DMS 273 (cell line): ENCODE measurements around the gene ARHGEF38.

Experiments
- DNase-seq: peaks from one replicate; lab custom pipeline; 2025; ENCODE audit not compliant: unreplicated experiment; lab: John Stamatoyannopoulos, UW

Gene ARHGEF38, protein sequence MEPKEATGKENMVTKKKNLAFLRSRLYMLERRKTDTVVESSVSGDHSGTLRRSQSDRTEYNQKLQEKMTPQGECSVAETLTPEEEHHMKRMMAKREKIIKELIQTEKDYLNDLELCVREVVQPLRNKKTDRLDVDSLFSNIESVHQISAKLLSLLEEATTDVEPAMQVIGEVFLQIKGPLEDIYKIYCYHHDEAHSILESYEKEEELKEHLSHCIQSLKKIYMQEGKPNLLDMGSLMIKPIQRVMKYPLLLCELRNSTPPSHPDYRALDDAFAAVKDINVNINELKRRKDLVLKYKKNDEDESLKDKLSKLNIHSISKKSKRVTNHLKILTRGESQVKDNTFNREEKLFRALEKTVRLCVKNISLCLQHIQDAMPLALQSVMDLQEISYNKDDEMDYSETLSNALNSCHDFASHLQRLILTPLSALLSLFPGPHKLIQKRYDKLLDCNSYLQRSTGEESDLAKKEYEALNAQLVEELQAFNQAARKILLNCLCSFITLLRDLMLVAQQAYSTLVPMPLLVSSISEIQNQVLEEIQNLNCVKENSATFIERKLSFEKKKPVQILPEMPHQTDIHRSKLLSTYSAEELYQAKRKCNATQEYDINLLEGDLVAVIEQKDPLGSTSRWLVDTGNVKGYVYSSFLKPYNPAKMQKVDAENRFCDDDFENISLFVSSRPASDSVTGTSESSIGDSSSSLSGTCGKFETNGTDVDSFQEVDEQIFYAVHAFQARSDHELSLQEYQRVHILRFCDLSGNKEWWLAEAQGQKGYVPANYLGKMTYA

DNA sequence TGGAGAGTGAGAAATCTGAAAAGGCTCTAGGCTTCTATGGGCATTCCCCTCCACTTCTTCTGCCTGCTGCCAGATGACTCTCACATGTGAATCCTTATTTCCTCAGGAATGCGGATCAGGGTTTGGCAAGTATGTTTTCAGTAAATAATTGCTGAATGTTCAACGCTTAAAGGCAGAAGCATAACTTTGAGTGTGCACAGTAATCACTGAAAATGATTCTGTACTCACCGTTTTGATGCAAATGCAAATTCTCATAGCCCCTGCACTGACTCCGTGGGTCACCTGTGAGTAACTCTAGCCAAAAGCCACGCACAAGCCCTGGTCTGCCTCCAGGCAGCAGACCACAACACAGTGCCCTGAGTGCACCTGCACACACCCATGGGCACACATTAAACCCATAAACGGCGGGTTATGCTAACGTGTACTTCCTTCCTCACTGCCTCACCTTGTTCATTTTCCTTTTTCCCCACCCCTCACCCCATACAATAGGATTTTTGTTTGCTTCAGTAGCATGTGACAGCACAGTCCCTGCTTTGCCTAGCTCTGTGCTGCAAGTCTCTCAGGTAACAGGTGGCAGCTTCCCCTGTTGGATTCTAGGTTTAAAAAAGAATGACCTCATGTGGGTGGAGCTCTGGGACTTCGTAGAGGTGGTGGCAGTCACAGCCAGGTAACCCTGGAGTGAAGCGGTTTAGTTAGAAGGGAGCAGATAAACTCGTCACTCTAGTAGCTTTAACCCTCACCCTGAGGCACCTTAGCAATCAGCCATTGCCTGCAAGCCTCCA is at the start of gene ARHGEF38:
ARHGEF38 (plus strand) TSS at position 656 of the 782 bp plus-strand sequence. CDS start 146 bp downstream, outside the sequence.
- no peak for DNase-seq

DNA sequence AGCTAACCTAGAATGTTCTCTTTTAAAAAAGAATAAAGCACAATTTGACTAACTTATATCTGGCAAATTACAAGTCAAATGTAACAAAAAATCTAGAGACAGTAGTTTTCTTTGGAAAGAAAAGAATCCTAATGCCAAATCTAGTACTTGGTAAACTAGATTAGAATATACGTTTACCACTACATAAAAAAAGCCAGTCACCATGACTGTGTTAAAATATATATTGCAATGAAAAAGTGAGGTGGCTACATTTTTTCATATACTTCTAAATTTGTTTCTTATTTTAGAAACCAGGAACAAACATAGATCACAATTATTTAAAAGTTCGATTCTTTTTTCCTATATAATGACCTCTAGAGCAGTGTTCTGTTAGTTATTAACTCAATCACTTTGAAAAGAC is 48.9 kb upstream of the ARHGEF38 start:
- DNase-seq = no peak

DNA sequence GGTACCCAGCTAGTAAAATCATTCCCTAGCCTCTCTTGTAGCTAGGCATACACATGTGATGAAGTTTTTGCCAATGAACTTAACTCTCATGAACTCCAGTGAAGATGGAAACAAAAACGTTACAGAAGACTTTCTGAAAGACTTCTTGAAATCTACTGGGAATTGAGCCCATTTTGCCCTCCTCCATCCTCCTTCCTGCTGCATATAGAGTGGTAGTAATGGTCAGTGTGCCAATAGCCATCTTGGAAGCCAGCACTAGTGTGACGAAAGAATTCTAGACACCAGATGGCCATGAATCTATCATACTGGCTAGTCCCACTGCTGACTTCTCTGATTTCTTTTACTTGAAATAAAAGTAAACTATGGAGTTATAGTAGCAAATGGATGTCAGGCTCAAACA is 47.7 kb upstream of the ARHGEF38 start:
- peak; percentile 47 for DNase-seq

DNA sequence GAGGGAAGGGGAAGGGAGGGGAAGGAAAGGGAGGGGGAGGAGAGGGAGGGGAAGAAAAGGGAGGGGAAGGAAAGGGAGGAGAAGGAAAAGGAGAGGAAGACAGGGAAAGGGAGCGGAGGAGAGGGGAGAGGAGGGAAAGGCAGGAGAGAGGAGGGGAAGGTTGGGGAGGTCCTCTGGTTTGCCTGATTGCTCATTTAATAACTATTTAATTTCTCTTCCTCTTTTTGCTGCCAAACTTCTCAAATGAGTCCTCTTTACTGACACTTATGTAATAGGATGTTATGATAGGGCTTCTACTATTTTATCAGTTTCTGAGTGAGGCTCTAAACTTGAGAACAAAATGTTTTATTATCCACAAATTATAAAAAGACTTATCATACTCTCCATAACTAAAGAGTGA is 43.1 kb upstream of the ARHGEF38 start:
- DNase-seq = no peak

DNA sequence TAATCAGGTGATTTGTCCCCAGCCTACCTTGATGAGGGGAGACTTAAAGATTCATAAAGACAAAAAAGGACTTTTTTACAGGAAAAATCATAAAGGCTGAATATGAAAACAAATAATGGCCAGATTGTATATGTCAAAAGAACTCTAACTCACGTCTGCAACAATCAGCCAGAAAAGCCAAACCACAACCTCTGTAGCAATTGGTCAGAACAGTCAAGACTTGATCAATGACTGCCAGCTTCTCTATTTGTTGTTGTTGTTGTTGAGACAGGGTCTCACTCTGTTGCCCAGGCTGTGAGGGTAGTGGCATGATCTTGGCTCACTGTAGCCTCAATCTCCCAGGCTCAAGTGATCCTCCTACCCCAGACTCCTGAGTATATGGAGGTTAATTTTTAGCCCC is 42.7 kb upstream of the ARHGEF38 start:
- no peak for DNase-seq

DNA sequence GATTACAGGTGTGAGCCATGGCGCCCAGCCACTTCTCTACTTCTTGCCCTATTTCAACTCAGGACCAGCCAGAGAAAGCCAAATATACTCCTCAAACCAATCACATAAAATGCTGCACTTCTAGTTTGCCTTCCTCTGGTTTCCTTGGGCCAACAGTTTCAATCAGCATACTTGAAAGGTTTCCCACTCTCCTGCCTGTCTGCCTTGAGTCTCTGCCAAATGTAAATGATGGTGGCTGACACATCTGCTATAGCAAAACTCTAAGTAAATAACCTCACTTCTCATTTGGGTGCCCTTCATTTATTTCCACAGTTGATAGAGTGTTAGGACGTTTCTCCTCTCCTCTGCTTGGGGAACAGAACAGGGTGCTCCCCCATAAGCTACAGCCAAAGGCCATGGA is 42.2 kb upstream of the ARHGEF38 start:
- peak; percentile 75 for DNase-seq

DNA sequence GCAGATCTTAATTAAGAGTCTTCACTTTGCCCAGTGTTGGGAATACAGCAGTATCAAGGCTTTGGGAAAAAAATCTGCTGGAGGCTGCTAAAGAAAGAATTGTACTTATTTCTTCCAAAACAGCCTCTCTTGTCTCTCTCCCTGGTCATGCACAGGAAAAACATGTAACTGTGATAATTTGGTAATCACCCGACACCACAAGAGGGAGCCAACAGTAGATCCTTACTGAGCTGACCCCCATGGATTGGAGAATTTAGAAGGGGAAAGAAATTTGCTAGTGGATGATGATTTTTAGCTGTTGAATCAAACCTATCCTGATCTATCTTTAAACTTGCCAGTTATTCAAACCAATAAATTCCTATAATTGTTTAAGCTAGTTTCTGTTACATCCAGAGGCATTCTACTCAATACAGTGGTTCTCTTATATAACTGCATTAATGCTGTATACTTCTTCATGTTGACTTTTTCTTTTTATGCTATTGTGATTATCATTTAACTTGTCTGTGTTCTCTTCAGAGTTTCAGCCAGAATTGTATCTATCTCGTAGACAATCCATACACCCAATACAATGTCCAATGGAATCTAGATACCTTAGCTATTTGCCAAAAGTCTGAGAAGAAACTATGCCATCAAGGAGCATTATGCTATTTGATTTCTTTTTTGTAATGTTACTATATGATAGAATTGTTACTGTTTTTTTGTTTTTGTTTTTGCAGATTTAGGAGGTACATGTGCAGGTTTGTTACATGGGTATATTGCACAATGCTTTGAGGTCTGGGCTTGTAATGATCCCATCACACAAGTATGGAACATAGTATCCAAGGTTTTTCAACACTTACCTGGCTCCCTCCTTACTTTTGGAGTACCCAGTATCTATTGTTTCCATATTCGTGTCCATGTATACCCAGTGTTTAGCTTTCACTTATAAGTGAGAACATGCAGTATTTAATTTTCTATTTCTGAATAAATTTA is 31.3 kb upstream of the ARHGEF38 start:
- peak; percentile 68 for DNase-seq

DNA sequence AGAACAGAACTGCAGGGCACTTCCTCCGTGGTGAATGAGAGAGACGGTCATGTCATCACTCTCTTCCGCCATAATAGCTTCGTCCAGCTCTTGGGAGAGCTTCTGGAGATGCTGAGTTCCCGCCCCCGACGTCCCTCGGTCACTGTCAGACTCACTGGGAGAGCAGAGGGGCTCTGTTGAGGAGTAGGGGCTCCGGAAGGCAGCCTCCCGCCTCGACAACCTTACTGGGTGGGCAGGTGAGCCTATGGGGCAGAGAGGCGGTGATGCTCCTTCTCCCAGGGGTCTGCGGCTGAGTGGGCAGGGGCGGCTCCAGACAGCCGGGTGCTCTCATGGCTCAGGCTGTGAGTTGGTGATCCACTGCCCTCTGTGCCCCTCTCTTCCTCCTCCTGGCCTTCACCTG is 25.8 kb upstream of the ARHGEF38 start:
- no peak for DNase-seq

DNA sequence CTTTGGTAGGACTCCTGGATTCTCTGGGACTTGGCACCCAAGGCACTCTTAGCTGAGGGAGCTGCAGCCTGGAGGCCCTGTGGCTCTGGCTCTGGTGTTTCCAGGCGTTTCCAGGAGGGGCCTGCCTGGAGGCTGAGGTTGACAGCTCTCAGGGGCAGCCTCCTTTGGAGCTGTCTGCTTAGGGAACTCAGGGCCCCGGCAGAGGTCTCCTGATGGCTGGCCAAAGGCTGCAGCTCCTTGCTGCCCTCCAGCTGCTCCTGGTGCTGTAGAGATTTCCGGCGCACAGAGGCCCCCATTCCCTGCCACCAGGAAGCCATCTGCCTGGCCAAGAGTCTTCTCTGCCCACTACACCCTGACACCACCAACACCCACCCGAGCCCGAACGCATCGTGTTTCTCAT is 25.3 kb upstream of the ARHGEF38 start:
- DNase-seq = no peak

DNA sequence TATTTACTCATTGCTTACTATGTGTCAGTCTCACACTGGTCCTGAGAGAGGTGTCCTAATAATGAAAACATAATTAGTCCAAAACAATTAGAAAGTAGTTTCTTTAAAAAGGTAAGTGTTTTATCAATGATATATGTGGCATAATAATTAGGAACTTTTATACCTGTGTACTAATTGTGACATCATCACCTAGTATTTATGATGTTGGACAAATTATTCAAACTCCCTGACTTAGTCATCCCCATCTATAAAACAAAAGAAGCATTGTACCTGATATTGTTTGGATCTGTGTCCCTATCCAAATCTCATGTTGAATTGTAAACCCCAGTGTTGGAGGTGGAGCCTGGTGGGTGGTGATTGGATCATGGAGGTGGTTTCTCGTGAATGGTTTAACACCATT is 15.8 kb upstream of the ARHGEF38 start:
- DNase-seq = no peak

DNA sequence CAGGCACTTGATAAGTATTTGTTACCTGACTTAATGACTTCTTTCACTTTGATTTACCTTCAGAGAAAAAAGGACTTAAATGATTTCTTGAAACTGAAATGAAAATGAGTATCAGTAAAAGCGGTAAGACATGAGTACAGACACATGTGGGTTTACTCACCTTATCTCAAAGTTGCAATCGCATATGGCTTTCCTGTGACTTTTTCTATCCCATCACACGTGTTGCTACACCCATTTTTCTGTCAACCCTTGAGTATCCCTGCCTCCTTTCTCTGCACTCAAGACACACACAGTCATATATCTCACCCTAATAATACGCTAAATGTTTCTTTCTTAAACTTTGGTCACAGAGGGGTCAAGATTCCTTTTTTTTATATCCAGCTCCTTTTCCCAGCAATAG is 11.0 kb upstream of the ARHGEF38 start:
- DNase-seq = no peak

DNA sequence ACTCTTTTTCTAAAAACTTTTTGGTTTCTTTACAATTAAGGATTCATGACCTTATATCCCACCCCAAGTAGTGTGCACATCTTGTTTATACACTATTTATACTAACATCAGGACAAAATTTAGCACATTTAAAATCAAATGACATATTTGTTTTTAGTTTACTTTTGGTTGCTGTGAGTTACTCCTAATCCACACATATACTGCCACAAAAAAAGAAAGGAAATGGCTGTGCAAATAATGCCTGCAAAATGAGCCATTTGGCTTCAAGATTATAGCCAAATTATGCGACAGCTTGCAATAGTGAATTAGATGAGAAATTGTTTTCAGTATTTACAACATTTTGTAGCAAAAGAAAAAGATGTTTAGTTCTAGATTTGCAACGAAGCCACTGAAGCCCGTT is 10.4 kb upstream of the ARHGEF38 start:
- no peak for DNase-seq

DNA sequence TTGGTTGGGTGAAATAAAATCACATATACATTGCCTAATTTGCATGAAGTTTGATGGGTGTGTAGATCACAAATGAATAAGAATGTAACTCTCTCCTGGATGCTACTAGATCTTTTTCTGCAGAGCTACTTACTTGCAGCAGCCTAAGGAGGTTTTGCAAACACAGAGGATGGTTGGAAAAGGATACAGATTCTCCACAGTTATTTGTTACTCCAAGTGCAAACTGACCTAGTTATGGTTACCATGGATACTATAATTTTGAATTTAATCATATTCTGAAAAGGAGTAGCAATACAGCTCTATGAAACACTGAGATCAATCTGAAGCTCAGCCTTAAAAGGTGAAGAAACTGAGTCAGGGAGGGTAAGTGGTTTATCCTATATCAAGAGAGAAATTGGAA is 9.1 kb upstream of the ARHGEF38 start:
- no peak for DNase-seq

DNA sequence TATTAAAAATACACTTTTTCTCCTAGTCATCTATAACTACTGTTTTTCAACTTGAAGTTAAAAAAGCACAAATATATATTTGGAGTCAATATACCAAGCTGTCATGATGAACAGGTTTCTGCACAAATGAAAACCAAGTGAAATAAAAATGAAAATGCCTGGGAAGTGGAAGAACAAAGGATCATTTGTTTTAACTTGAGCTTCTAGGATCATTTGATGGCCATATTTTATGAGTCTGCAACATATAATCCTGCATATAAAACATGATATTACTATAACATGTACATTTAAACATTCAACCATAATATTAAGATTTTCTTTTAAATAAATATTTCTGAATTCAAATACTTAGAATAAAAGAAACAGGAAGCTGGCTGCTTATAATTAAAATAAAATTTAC is 8.5 kb upstream of the ARHGEF38 start:
- no peak for DNase-seq

DNA sequence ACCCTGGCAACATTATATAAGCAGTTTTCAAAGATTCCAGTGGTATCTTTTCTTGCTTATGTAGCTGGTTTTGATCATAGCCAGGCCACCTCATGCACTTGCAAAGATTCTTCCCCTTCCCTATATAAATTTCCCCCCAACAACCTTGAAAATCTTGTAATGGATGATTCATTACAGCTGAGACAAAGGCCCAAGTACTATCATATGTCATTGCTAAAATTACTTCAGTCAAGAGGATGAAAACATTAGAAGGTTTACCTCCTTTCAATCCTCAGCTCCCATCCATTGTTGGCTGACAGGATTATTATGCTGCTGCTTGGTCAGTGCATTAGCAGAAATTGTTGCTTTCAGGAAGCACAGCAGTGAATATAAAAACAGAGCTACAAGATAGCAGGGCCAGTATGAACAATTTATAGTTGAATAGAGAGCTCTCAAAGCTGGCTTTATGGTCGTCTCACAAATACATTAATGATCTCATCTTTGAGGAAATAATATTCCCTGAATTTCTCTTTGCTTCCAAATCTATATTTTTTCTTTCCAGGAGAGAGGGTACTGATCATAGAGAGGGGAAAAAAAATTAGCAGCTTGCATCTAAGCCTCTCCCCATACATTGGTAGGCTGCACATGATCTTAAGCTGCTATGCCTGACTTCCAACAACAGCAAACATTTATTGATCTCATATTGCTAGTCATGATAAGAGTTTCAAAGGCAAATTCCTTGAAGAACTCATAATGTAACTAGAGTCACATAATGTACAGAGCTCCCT is 7.7 kb upstream of the ARHGEF38 start:
- no peak for DNase-seq

DNA sequence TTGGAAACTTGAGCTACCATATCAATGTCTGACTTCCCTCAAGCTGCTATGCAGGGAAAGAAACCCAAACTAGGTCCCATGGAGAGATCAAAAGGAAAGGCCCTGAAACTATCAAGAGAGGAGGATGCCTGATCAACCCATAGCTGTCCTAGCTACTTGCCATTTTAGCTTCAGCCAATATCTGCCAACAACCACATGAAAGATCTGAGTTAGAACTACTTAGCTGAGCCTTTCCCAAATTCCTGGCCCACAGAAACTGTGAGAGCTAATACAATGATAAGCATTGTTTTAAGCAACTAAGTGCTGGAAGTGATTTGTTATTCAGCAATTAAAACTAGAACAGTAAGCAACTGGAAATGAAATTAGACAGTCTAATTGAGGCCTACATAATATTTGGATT is 6.3 kb upstream of the ARHGEF38 start:
- DNase-seq = no peak

DNA sequence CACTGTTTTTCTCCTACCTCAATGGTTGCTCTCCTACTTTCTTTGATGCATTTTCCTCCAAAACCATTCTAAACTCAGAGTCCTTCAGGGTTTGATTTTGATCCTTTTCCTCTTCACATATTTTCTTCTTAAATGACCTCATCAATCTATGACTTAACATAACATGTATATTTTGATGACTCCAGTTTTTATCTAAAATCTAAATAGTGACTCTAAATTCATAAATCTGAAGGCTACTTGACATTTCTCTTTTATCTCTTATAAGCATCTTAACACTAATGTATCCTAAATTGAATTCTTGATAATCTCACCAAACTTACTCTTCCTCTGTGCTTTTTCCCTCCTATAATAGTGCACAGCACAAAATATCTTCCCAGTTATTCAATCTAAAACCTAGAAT is 4.7 kb upstream of the ARHGEF38 start:
- DNase-seq = no peak

DNA sequence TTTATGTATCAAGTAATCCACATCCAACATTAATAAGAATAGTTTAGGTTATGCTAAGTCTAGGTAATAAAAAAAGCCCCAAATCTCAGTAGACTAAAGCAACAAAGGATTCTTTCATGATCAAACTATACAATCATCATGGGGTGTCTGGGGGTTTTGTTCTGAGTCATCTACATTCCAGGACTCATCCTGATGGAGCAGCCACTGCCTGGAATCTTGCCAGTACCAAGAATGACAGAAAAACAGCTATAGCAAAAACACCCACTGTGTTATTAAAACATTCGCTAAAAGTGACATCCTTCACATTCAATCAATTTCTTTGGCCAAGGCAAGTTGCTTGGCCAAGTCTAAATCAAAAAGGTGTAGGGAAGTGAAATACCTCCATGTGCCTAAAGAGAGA is 3.9 kb upstream of the ARHGEF38 start:
- no peak for DNase-seq

DNA sequence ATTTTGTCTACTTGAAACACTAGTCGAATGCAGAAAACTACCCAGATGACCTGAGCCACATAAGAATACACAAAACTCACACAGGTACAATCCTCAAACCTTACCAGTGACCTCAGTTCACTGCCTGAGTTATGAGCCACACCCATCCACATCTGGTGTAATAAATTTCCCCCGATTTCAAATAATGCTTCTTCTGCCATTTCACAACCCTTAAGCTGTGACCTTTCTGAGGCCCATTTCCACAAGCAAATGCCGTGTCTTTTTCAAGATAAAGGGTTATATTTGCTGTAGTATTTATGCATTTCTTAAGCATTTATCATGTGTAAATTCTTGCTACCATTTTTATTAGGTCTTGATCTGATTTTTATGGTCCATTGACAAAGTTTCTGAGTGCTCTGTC is 1.8 kb upstream of the ARHGEF38 start:
- no peak for DNase-seq

DNA sequence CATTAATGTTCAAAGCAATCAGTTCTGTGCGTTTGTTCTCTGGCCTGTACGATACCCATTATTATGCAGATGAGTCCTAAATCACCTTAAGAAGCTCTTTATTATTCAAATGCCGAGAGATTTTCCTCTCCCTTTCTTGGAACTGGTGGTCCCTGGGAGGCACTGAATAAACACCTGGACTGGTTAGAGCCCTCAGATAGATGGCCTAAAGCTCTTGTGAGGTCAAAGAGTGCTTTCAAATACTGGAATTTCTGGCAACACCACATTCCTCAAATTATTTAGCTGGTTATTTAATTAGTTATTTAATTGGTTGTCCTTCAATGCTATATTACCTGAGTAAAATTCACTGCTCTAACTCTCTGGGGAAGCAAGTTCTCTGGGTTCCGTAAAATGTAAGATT is 3.0 kb downstream of the ARHGEF38 start:
- no peak for DNase-seq
